Naive thymus-derived CD8-positive, alpha-beta T cell (primary cell): ENCODE results near the gene GAGE12D. TPM values are rescaled to one million over a fixed set of nuclear protein-coding genes. Genes with fewer than 3 reads are reported as not detected.
"Not testable (repeated sequence)": the region's sequence is repeated elsewhere in the genome, so short reads cannot be mapped to it uniquely, and the experiment has no call there.

Experiments used
- ATAC-seq, 2 donors: fragments of 150-1000 bp; cut with Tn5 transposase in 1 of 2; sonication (Bioruptor Pico), chemical (Tn5 transposase) in 1 of 2; 1 replicate in 1 of 2; 2 replicates in 1 of 2; pipeline ENCODE4 v1.10.0; 2021; ENCODE audit warnings: mild to moderate bottlenecking in 2 of 2, moderate library complexity in 2 of 2
- POLR2A ChIA-PET: fragments of 350-600 bp; sonication (Branson Sonifier 250); formaldehyde crosslinking; loops from one replicate; lab custom pipeline; 2021; ENCODE audit warnings: antibody characterized with exemption; lab: Charles Lee
- DNase-seq, 10 donors: peaks; one replicate each; pipeline versions ENCODE4 v3.0.0 to v3.0.0-alpha.2; 2020 to 2022
- H3K27ac Mint-ChIP-seq, 10 donors: one replicate each; pipeline ENCODE4 v1.8.0; 2020 to 2022; ENCODE audit warnings: mild to moderate bottlenecking in 10 of 10, mixed read lengths in 10 of 10, moderate library complexity in 4 of 10, inconsistent platforms in 1 of 10
- H3K27me3 Mint-ChIP-seq, 5 donors: one replicate each; pipeline ENCODE4 v1.8.0; 2021 to 2022; ENCODE audit warnings: mixed read lengths in 5 of 5
- H3K36me3 Mint-ChIP-seq, 3 donors: one replicate each; pipeline ENCODE4 v1.8.0; 2020 to 2022; ENCODE audit warnings: mixed read lengths in 3 of 3, mild to moderate bottlenecking in 2 of 3, inconsistent platforms in 1 of 3
- H3K4me1 Mint-ChIP-seq, 4 donors: one replicate each; pipeline ENCODE4 v1.8.0; 2021 to 2022; ENCODE audit warnings: mixed read lengths in 4 of 4
- H3K4me3 Mint-ChIP-seq, 10 donors: one replicate each; pipeline ENCODE4 v1.8.0; 2020 to 2022; ENCODE audit warnings: mild to moderate bottlenecking in 10 of 10, mixed read lengths in 10 of 10, moderate library complexity in 6 of 10, inconsistent platforms in 1 of 10
- H3K9me3 Mint-ChIP-seq, 9 donors: one replicate each; pipeline ENCODE4 v1.8.0; 2020 to 2022; ENCODE audit warnings: mixed read lengths in 9 of 9, mild to moderate bottlenecking in 3 of 9, inconsistent platforms in 1 of 9, moderate library complexity in 1 of 9
- polyA plus RNA-seq, 3 donors: library from polyadenylated mRNA; unstranded; fragments of 300-500 nt; fragmentation: Illumina TruSeq; gene quantifications; one replicate each; pipeline ENCODE4 v1.2.3, GENCODE V29; 2021
- total RNA-seq, 8 experiments: library from RNA in 2 of 8; stranded (reverse) in 2 of 8; gene quantifications; one replicate each; pipeline ENCODE4 v1.2.3 and lab custom pipeline; 2021 to 2026

The GAGE12D gene
- total RNA-seq (not detected), polyA plus RNA-seq (not detected), total RNA-seq (lab: John Stamatoyannopoulos, UW) (0 reads per million in 6 experiments)

GRCh38 chrX:49541433-49541832 is at the start of gene GAGE12D:
GAGE12D (plus strand) TSS chrX:49541733; CDS start chrX:49542888, 1,155 bp downstream.
- DNase-seq, H3K4me1 Mint-ChIP-seq, H3K27ac Mint-ChIP-seq: not testable (repeated sequence)

GRCh38 chrX:49531877-49532276 is 9.7 kb upstream of the GAGE12D start, which contains the start of gene GAGE12C:
GAGE12C (plus strand) TSS chrX:49532177; CDS start chrX:49533332, 1,155 bp downstream.
- H3K9me3 Mint-ChIP-seq, H3K4me1 Mint-ChIP-seq, ATAC-seq, H3K4me3 Mint-ChIP-seq, H3K27ac Mint-ChIP-seq, POLR2A ChIA-PET, H3K27me3 Mint-ChIP-seq, H3K36me3 Mint-ChIP-seq, DNase-seq: not testable (repeated sequence)

More at GRCh38 chrX:49541433-49541832, at the start of gene GAGE12D:
- POLR2A ChIA-PET, H3K9me3 Mint-ChIP-seq, H3K4me3 Mint-ChIP-seq, H3K36me3 Mint-ChIP-seq, ATAC-seq, H3K27me3 Mint-ChIP-seq: not testable (repeated sequence)

- POLR2A ChIA-PET, ATAC-seq, H3K9me3 Mint-ChIP-seq, H3K27ac Mint-ChIP-seq, H3K4me3 Mint-ChIP-seq, H3K4me1 Mint-ChIP-seq, H3K36me3 Mint-ChIP-seq, DNase-seq, H3K27me3 Mint-ChIP-seq: not testable (repeated sequence)
Measured at GRCh38 chrX:49550989-49551388, 9.5 kb downstream of the GAGE12D start, which contains the start of gene GAGE12E. GAGE12E (plus strand) TSS chrX:49551289; CDS start chrX:49552444, 1,155 bp downstream.

GRCh38 chrX:49560542-49560941 is 19.0 kb downstream of the GAGE12D start, which contains the start of gene GAGE12F:
GAGE12F (plus strand) TSS chrX:49560842; CDS start chrX:49561997, 1,155 bp downstream.
- H3K27ac Mint-ChIP-seq, H3K4me3 Mint-ChIP-seq, POLR2A ChIA-PET, DNase-seq, H3K4me1 Mint-ChIP-seq, H3K36me3 Mint-ChIP-seq, H3K27me3 Mint-ChIP-seq, ATAC-seq, H3K9me3 Mint-ChIP-seq: not testable (repeated sequence)

- DNase-seq = peak in 1 of 10 donors; percentile 3
- POLR2A ChIA-PET, ATAC-seq, H3K4me3 Mint-ChIP-seq, H3K27me3 Mint-ChIP-seq, H3K36me3 Mint-ChIP-seq, H3K4me1 Mint-ChIP-seq, H3K9me3 Mint-ChIP-seq, H3K27ac Mint-ChIP-seq: not testable (repeated sequence)
Measured at GRCh38 chrX:49568728-49569127, 27.2 kb downstream of the GAGE12D start.

GRCh38 chrX:49569152-49569551 is 27.6 kb downstream of the GAGE12D start:
- H3K27me3 Mint-ChIP-seq, H3K27ac Mint-ChIP-seq, DNase-seq, ATAC-seq, POLR2A ChIA-PET, H3K9me3 Mint-ChIP-seq, H3K4me1 Mint-ChIP-seq, H3K4me3 Mint-ChIP-seq, H3K36me3 Mint-ChIP-seq: not testable (repeated sequence)

GRCh38 chrX:49570100-49570499 is 28.6 kb downstream of the GAGE12D start, which contains the start of gene GAGE12G:
GAGE12G (plus strand) TSS chrX:49570400; CDS start chrX:49571555, 1,155 bp downstream.
- H3K36me3 Mint-ChIP-seq, H3K27ac Mint-ChIP-seq, H3K4me1 Mint-ChIP-seq, ATAC-seq, H3K9me3 Mint-ChIP-seq, DNase-seq, H3K27me3 Mint-ChIP-seq, H3K4me3 Mint-ChIP-seq, POLR2A ChIA-PET: not testable (repeated sequence)

GRCh38 chrX:49579649-49580048 is 38.1 kb downstream of the GAGE12D start, which contains the start of gene GAGE12H:
GAGE12H (plus strand) TSS chrX:49579949; CDS start chrX:49581104, 1,155 bp downstream.
- ATAC-seq, H3K4me3 Mint-ChIP-seq, H3K9me3 Mint-ChIP-seq, H3K27me3 Mint-ChIP-seq, DNase-seq, H3K4me1 Mint-ChIP-seq, H3K36me3 Mint-ChIP-seq, POLR2A ChIA-PET, H3K27ac Mint-ChIP-seq: not testable (repeated sequence)

GRCh38 chrX:49589196-49589595 is 47.7 kb downstream of the GAGE12D start, which contains the start of gene GAGE2A:
GAGE2A (plus strand) TSS chrX:49589496; CDS start chrX:49590651, 1,155 bp downstream.
- POLR2A ChIA-PET, H3K9me3 Mint-ChIP-seq, DNase-seq, H3K4me3 Mint-ChIP-seq, H3K4me1 Mint-ChIP-seq, H3K27ac Mint-ChIP-seq, ATAC-seq, H3K27me3 Mint-ChIP-seq, H3K36me3 Mint-ChIP-seq: not testable (repeated sequence)

GRCh38 chrX:49589769-49590478 is 48.4 kb downstream of the GAGE12D start:
- H3K27me3 Mint-ChIP-seq, ATAC-seq, H3K9me3 Mint-ChIP-seq, H3K27ac Mint-ChIP-seq, H3K4me3 Mint-ChIP-seq, POLR2A ChIA-PET, H3K4me1 Mint-ChIP-seq, H3K36me3 Mint-ChIP-seq: not testable (repeated sequence)
- peak in 5 of 10 donors; percentile 0 to 55 (median 5) for DNase-seq

GRCh38 chrX:49590488-49590887 is 49.0 kb downstream of the GAGE12D start:
- H3K27me3 Mint-ChIP-seq, H3K27ac Mint-ChIP-seq, POLR2A ChIA-PET, H3K36me3 Mint-ChIP-seq, H3K4me1 Mint-ChIP-seq, ATAC-seq, DNase-seq, H3K9me3 Mint-ChIP-seq, H3K4me3 Mint-ChIP-seq: not testable (repeated sequence)
